22Rv1 (cell line): Measurements from ENCODE around the gene PAPSS2.

Experiments used
- ZFX ChIP-seq: fragments of 450-650 bp; IDR thresholded peaks from 2 replicates; pipeline ENCODE4 v1.6.1; 2017; ENCODE audit warnings: antibody characterized with exemption, borderline replicate concordance
- TF ChIP-seq, protein P1 (sequence below): fragments of 450-650 bp; IDR thresholded peaks from 2 replicates; pipeline ENCODE4 v1.5.1; 2017; ENCODE audit warnings: mild to moderate bottlenecking

DNA sequence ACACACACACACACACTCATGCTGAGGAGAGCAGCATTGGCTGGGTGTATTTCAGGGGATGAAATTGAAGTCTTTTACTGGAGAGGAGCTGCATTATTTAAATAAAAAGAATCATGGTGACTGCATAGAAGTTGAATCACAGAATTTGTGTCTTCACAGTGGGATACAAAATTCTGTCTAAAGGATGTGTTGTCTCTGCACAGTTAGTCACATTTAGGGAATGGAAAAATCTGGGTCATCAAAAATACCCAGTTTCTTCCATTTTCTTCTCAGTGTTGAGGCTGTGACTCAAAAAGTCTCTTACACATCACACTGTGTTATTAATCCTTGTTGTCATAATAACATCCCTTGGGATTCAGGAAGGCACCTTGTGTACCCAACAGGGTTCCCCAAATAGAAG lies 10.9 kb downstream of the PAPSS2 start:
- TF ChIP-seq, protein P1, sequence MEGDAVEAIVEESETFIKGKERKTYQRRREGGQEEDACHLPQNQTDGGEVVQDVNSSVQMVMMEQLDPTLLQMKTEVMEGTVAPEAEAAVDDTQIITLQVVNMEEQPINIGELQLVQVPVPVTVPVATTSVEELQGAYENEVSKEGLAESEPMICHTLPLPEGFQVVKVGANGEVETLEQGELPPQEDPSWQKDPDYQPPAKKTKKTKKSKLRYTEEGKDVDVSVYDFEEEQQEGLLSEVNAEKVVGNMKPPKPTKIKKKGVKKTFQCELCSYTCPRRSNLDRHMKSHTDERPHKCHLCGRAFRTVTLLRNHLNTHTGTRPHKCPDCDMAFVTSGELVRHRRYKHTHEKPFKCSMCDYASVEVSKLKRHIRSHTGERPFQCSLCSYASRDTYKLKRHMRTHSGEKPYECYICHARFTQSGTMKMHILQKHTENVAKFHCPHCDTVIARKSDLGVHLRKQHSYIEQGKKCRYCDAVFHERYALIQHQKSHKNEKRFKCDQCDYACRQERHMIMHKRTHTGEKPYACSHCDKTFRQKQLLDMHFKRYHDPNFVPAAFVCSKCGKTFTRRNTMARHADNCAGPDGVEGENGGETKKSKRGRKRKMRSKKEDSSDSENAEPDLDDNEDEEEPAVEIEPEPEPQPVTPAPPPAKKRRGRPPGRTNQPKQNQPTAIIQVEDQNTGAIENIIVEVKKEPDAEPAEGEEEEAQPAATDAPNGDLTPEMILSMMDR: no peak
- TF ChIP-seq ZFX: no peak
